Activated T-cell treated with anti-CD3 and anti-CD28 coated beads, Interleukin-2, amount 50 U/mL, for 24 hours (primary cell): ENCODE results near the gene TOGARAM1.

Source experiments
- DNase-seq: peaks from one replicate; pipeline ENCODE4 v3.0.0-alpha.2; 2020
- H3K27ac Mint-ChIP-seq: 2 replicates; pipeline ENCODE4 v1.8.0; 2020; ENCODE audit warnings: mild to moderate bottlenecking, mixed read lengths
- H3K27me3 Mint-ChIP-seq: 2 replicates; pipeline ENCODE4 v1.8.0; 2020; ENCODE audit warnings: mixed read lengths
- H3K36me3 Mint-ChIP-seq: 2 replicates; pipeline ENCODE4 v1.8.0; 2020; ENCODE audit warnings: low read depth, mixed read lengths
- H3K4me1 Mint-ChIP-seq: 2 replicates; pipeline ENCODE4 v1.8.0; 2020; ENCODE audit warnings: low read depth, mixed read lengths
- H3K4me3 Mint-ChIP-seq: 2 replicates; pipeline ENCODE4 v1.8.0; 2020; ENCODE audit warnings: mild to moderate bottlenecking, moderate library complexity, mixed read lengths
- H3K9me3 Mint-ChIP-seq: 2 replicates; pipeline ENCODE4 v1.8.0; 2020; ENCODE audit warnings: mixed read lengths

The TOGARAM1 gene

GRCh38 chr14:44956866-44957265, 5.1 kb upstream of the TOGARAM1 start:
- Mint-ChIP-seq H3K4me1 (peaks cover 56% of the 10 kb centered on the region), H3K36me3 (peaks cover 30% of the 10 kb centered on the region), H3K27ac (no peak overlapping the region), H3K4me3 (no peak overlapping the region), H3K27me3 (no peaks in the 10 kb centered on the region), H3K9me3 (no peaks in the 10 kb centered on the region)
- no peak for DNase-seq

GRCh38 chr14:44959538-44959937, 2.5 kb upstream of the TOGARAM1 start:
- Mint-ChIP-seq H3K27ac (peak overlapping the region; percentile 76), H3K9me3 (peaks cover 10% of the 10 kb centered on the region), H3K27me3 (no peaks in the 10 kb centered on the region), H3K36me3 (peaks cover 15% of the 10 kb centered on the region), H3K4me1 (peaks cover 60% of the 10 kb centered on the region), H3K4me3 (no peak overlapping the region)
- no peak for DNase-seq

GRCh38 chr14:44960146-44960545, 1.8 kb upstream of the TOGARAM1 start:
- peaks cover 64% of the 10 kb centered on the region for H3K4me1 Mint-ChIP-seq
- no peak overlapping the region for H3K4me3 Mint-ChIP-seq
- peaks cover 18% of the 10 kb centered on the region for H3K36me3 Mint-ChIP-seq
- peaks cover 11% of the 10 kb centered on the region for H3K9me3 Mint-ChIP-seq
- no peak for DNase-seq
- no peaks in the 10 kb centered on the region for H3K27me3 Mint-ChIP-seq
- H3K27ac Mint-ChIP-seq = peak overlapping the region; percentile 76

GRCh38 chr14:44960646-44961045, 1.3 kb upstream of the TOGARAM1 start:
- Mint-ChIP-seq H3K9me3 (peaks cover 13% of the 10 kb centered on the region), H3K4me3 (no peak overlapping the region), H3K4me1 (peaks cover 63% of the 10 kb centered on the region), H3K27ac (peak overlapping the region; percentile 76), H3K36me3 (peaks cover 17% of the 10 kb centered on the region), H3K27me3 (no peaks in the 10 kb centered on the region)
- no peak for DNase-seq

GRCh38 chr14:44961151-44961553, 838 bp upstream of the TOGARAM1 start:
- Mint-ChIP-seq H3K4me3 (no peak overlapping the region), H3K27me3 (no peaks in the 10 kb centered on the region), H3K27ac (no peak overlapping the region), H3K4me1 (peaks cover 58% of the 10 kb centered on the region), H3K36me3 (peaks cover 14% of the 10 kb centered on the region), H3K9me3 (peaks cover 13% of the 10 kb centered on the region)
- DNase-seq = peak; percentile 57

GRCh38 chr14:44962334-44963043, 499 bp downstream of the TOGARAM1 start:
- no peak overlapping the region for H3K4me3 Mint-ChIP-seq
- DNase-seq = no peak
- H3K36me3 Mint-ChIP-seq = peaks cover 20% of the 10 kb centered on the region
- no peak overlapping the region for H3K27ac Mint-ChIP-seq
- H3K27me3 Mint-ChIP-seq = no peaks in the 10 kb centered on the region
- H3K9me3 Mint-ChIP-seq = peaks cover 20% of the 10 kb centered on the region
- H3K4me1 Mint-ChIP-seq = peaks cover 62% of the 10 kb centered on the region

- peaks cover 25% of the 10 kb centered on the region for H3K36me3 Mint-ChIP-seq
- no peak for DNase-seq
- no peak overlapping the region for H3K27ac Mint-ChIP-seq
Observed at GRCh38 chr14:44963044-44963528, 1.1 kb downstream of the TOGARAM1 start.

GRCh38 chr14:44963775-44964380, 1.9 kb downstream of the TOGARAM1 start:
- DNase-seq = no peak
- Mint-ChIP-seq H3K36me3 (peaks cover 32% of the 10 kb centered on the region), H3K27me3 (no peaks in the 10 kb centered on the region), H3K9me3 (peaks cover 26% of the 10 kb centered on the region), H3K27ac (no peak overlapping the region), H3K4me3 (no peak overlapping the region), H3K4me1 (peaks cover 65% of the 10 kb centered on the region)

More at GRCh38 chr14:44963044-44963528, 1.1 kb downstream of the TOGARAM1 start:
- Mint-ChIP-seq H3K4me1 (peaks cover 63% of the 10 kb centered on the region), H3K27me3 (no peaks in the 10 kb centered on the region), H3K4me3 (no peak overlapping the region), H3K9me3 (peaks cover 21% of the 10 kb centered on the region)

GRCh38 chr14:44966601-44967336, 4.8 kb downstream of the TOGARAM1 start:
- Mint-ChIP-seq H3K36me3 (peaks cover 58% of the 10 kb centered on the region), H3K9me3 (peaks cover 49% of the 10 kb centered on the region), H3K4me1 (peaks cover 73% of the 10 kb centered on the region), H3K4me3 (peak overlapping the region; percentile 23), H3K27me3 (no peaks in the 10 kb centered on the region), H3K27ac (no peak overlapping the region)
- no peak for DNase-seq

GRCh38 chr14:44968714-44969113, 6.7 kb downstream of the TOGARAM1 start:
- Mint-ChIP-seq H3K9me3 (peaks cover 54% of the 10 kb centered on the region), H3K4me3 (no peak overlapping the region), H3K4me1 (peaks cover 75% of the 10 kb centered on the region), H3K36me3 (peaks cover 72% of the 10 kb centered on the region), H3K27ac (no peak overlapping the region), H3K27me3 (no peaks in the 10 kb centered on the region)
- no peak for DNase-seq

GRCh38 chr14:44970907-44971306, 8.9 kb downstream of the TOGARAM1 start:
- H3K27me3 Mint-ChIP-seq = no peaks in the 10 kb centered on the region
- peaks cover 51% of the 10 kb centered on the region for H3K9me3 Mint-ChIP-seq
- peaks cover 74% of the 10 kb centered on the region for H3K36me3 Mint-ChIP-seq
- no peak overlapping the region for H3K4me3 Mint-ChIP-seq
- peaks cover 65% of the 10 kb centered on the region for H3K4me1 Mint-ChIP-seq
- no peak for DNase-seq
- H3K27ac Mint-ChIP-seq = no peak overlapping the region

GRCh38 chr14:44971459-44971858, 9.5 kb downstream of the TOGARAM1 start:
- Mint-ChIP-seq H3K9me3 (peaks cover 51% of the 10 kb centered on the region), H3K36me3 (peaks cover 74% of the 10 kb centered on the region), H3K4me1 (peaks cover 65% of the 10 kb centered on the region), H3K4me3 (no peak overlapping the region), H3K27ac (no peak overlapping the region), H3K27me3 (no peaks in the 10 kb centered on the region)
- no peak for DNase-seq

GRCh38 chr14:44979273-44979672, 17.3 kb downstream of the TOGARAM1 start:
- H3K4me1 Mint-ChIP-seq = peaks cover 23% of the 10 kb centered on the region
- H3K9me3 Mint-ChIP-seq = peaks cover 2% of the 10 kb centered on the region
- no peak overlapping the region for H3K27ac Mint-ChIP-seq
- DNase-seq = no peak
- no peak overlapping the region for H3K4me3 Mint-ChIP-seq
- H3K36me3 Mint-ChIP-seq = peaks cover 3% of the 10 kb centered on the region
- H3K27me3 Mint-ChIP-seq = no peaks in the 10 kb centered on the region

- H3K9me3 Mint-ChIP-seq = no peaks in the 10 kb centered on the region
- H3K27me3 Mint-ChIP-seq = no peaks in the 10 kb centered on the region
- H3K36me3 Mint-ChIP-seq = peaks cover under 1% of the 10 kb centered on the region
- H3K4me3 Mint-ChIP-seq = no peak overlapping the region
- no peak for DNase-seq
- H3K4me1 Mint-ChIP-seq = peaks cover 21% of the 10 kb centered on the region
- H3K27ac Mint-ChIP-seq = no peak overlapping the region
Observed at GRCh38 chr14:44979740-44980356, 17.9 kb downstream of the TOGARAM1 start.
